GM12864 (cell line): ENCODE data around the gene HADHA.

Experiments used
- DNase-seq: peaks from one replicate; pipeline ENCODE4 v3.0.0-alpha.2; 2011; ENCODE audit warnings: low read depth
- H3K4me3 ChIP-seq: 2 replicates; pipeline ENCODE4 v1.5.1; 2011; ENCODE audit warnings: mild to moderate bottlenecking, low read depth, low read length, control low read depth
- TF ChIP-seq, protein P1 (sequence below): IDR thresholded peaks from 2 replicates; pipeline ENCODE4 v1.5.1; 2011; ENCODE audit warnings: low read depth, mild to moderate bottlenecking, moderate library complexity, low read length, control low read depth, inconsistent platforms; ENCODE audit errors: missing control alignments

Gene HADHA

DNA sequence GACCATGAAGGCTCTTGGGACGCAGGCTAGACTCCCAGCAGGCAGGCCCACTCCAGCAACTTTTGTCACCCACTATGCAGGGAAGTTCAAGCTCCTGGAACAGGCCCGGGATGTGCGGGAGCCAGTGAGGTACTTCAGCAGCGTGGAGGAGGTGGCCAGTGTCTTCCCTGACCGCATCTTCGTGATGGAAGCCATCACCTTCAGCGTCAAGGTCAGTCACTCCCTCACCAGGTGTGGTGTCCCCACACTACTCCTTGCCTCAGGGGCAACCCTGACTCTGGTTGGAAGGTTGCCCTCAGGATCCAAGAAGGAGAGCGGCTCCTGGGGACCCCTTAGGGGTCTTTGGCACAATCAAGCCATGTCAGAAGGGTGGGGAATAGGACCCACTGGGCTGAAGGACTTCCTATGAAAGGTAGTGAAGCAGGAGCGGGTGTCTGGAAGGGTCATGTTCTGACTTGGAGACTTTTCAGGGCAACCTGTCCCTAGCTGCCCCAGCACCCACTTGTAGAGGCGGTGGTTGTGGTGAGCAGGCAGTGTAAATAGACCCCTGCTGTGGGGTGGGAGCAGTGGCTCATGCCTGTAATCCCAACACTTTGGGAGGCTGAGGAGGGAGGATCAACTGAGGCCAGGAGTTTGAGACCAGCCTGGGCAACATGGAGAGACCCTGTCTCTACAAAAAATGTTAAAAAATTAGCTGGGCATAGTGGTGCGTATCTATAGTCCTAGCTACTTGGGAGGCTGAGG lies 61.4 kb downstream of the HADHA start:
- H3K4me3 ChIP-seq, result no peak overlapping the region
- no peak for DNase-seq
- TF ChIP-seq, protein P1, sequence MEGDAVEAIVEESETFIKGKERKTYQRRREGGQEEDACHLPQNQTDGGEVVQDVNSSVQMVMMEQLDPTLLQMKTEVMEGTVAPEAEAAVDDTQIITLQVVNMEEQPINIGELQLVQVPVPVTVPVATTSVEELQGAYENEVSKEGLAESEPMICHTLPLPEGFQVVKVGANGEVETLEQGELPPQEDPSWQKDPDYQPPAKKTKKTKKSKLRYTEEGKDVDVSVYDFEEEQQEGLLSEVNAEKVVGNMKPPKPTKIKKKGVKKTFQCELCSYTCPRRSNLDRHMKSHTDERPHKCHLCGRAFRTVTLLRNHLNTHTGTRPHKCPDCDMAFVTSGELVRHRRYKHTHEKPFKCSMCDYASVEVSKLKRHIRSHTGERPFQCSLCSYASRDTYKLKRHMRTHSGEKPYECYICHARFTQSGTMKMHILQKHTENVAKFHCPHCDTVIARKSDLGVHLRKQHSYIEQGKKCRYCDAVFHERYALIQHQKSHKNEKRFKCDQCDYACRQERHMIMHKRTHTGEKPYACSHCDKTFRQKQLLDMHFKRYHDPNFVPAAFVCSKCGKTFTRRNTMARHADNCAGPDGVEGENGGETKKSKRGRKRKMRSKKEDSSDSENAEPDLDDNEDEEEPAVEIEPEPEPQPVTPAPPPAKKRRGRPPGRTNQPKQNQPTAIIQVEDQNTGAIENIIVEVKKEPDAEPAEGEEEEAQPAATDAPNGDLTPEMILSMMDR, result no peak

- DNase-seq, result no peak
- H3K4me3 ChIP-seq, result no peak overlapping the region
- TF ChIP-seq, protein P1, result no peak
These were observed 62.0 kb downstream of the HADHA start for GRCh38 chr2:26182441-26182840.

- DNase-seq, result no peak
- H3K4me3 ChIP-seq, result no peak overlapping the region
- TF ChIP-seq, protein P1, result no peak
These were observed 65.0 kb downstream of the HADHA start for GRCh38 chr2:26179446-26179913.

DNA sequence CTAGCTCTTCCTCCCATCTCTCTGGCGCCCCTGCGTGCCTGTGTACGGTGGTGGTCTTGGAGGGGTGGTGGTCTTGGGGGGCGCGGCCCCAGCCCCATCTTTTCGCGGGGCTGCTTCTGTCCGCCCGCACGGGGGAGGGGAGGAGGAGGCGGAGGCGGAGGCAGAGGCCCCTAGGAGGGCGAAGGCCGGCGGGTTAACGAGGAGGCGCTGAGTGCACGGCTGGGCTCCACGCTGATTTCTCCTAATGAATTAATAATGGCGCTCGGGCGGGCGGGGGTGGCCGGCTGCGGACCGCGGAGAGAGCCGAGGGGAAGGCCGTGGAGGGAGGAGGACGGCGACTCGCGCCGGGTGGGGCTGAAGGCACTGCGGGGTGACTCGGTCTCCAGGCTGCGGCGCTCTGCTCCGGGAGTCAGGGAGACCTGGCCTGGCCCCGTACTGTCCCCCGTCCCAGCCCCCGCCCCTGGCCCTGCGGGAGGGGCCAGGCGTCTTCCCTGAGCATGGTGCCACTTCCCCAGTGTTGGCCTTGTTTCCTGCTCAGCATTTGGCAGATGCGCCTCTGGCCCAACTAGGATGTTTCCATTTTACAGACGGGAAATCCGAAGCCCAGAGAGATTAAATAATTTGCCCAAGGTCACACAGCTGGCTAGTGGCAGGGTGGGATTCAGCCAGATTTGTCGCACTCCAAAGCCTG lies 65.5 kb downstream of the HADHA start:
- no peak for DNase-seq
- peak overlapping the region; percentile 22 for H3K4me3 ChIP-seq
- TF ChIP-seq, protein P1, result no peak

DNA sequence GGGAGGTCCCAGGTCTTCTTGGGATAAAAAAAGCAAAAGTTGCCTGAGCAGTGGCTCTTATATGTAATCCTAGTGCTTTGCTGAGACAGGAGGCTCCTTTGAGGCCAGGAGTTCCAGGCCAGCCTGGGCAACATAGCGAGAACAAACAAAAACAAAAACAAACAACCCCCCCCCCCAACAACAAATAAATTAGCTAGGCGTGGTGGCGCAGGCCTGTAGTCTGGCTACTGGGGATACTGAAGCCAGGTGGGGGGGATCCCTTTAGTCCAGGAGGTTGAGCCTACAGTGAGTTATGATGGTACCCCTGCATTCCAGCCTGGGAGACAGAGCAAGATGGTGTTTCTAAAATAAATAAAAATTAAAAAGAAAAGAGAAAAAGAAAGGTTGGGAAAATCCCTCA lies 66.2 kb downstream of the HADHA start:
- H3K4me3 ChIP-seq, result no peak overlapping the region
- TF ChIP-seq, protein P1, result no peak
- no peak for DNase-seq

- no peak for DNase-seq
- TF ChIP-seq, protein P1, result no peak
- H3K4me3 ChIP-seq, result no peak overlapping the region
These were observed 67.3 kb downstream of the HADHA start for GRCh38 chr2:26177122-26177521.
